Ovary (tissue), 9 donors: ENCODE measurements around the gene ZNF689. TPM values are rescaled to one million over a fixed set of nuclear protein-coding genes. Genes with fewer than 3 reads are reported as not detected.

Experiments used
- DNase-seq, 5 donors: peaks; one replicate each; pipeline ENCODE4 v3.0.0-alpha.2; 2019 to 2020
- H3K27ac ChIP-seq, 2 donors: fragments of 200-600 bp; one replicate each; pipeline versions ENCODE4 v1.5.1 to v1.8.0; 2019 to 2022
- H3K27me3 ChIP-seq: fragments of 200-600 bp; one replicate; pipeline ENCODE4 v1.8.0; 2022
- H3K36me3 ChIP-seq: fragments of 200-600 bp; sonication (generic); one replicate; pipeline ENCODE4 v1.5.1; 2019
- H3K4me1 ChIP-seq: one replicate; pipeline ENCODE4 v1.8.1; 2013; ENCODE audit warnings: mild to moderate bottlenecking, moderate library complexity; ENCODE audit not compliant: insufficient read depth
- H3K4me3 ChIP-seq: fragments of 200-600 bp; sonication (generic); one replicate; pipeline ENCODE4 v1.5.1; 2017
- H3K9me3 ChIP-seq, 2 donors: fragments of 200-600 bp in 1 of 2; sonication (generic) in 1 of 2; one replicate each; pipeline versions ENCODE4 v1.5.1 to v1.8.1; 2013 to 2019; ENCODE audit warnings: mild to moderate bottlenecking in 1 of 2, moderate library complexity in 1 of 2
- CTCF ChIP-seq, 3 donors: fragments of 450-650 bp in 2 of 3; fragments of 200-600 bp in 1 of 3; IDR thresholded peaks; one replicate each; pipeline versions ENCODE4 v1.5.1 to v1.8.0; 2016 to 2022; ENCODE audit warnings: antibody characterized with exemption in 3 of 3, mild to moderate bottlenecking in 1 of 3
- EP300 ChIP-seq: sonication (generic); formaldehyde crosslinking; IDR thresholded peaks from one replicate; pipeline ENCODE4 v1.6.1; 2017; ENCODE audit warnings: antibody characterized with exemption
- POLR2A ChIP-seq: fragments of 450-650 bp; IDR thresholded peaks from one replicate; pipeline ENCODE4 v1.6.1; 2017; ENCODE audit warnings: antibody characterized with exemption, mild to moderate bottlenecking, moderate library complexity
- WGBS, 3 donors: extraction: QIAGEN DNeasy Blood & Tissue Kit in 1 of 3; methylation state at CpG; one replicate each; pipeline versions ENCODE4 v1.1.5 to v1.1.7; 2013 to 2017; 5-methylcytosine and 5-hydroxymethylcytosine counted together
- intact Hi-C, 4 donors: fragments of 100-400 bp; cut with DNase I; formaldehyde crosslinking; loops; one replicate each; pipeline versions ENCODE4 v1.11.0 to v1.15.1; 2022 to 2023
- polyA plus RNA-seq, 2 donors: library from polyadenylated mRNA; stranded (reverse); fragments of 200-250 nt in 1 of 2; fragments of 350-450 nt in 1 of 2; fragmentation: Illumina TruSeq in 1 of 2; extraction: RNeasy Lipid Tissue Mini Kit (QIAGEN cat#74804) in 1 of 2; gene quantifications; one replicate each; pipeline ENCODE4 v1.2.3, GENCODE V29; 2013 to 2014
- total RNA-seq, 7 donors: library from RNA; depleted of rRNA in 2 of 7; stranded (reverse); fragments of >200 nt in 2 of 7; fragmentation: NEBNext Ultra II Directional in 3 of 7; extraction: Animal tissue kit (Norgen Biotek cat#: 25700) in 3 of 7; gene quantifications; one replicate each; pipeline versions ENCODE4 v1.1.0 to v1.2.4, GENCODE V29; 2016 to 2023
- donor health status: DM: no; HTN: no; CAD: no; lungs with moderate emphysema.
- donor health status: DM: no; HTN: no; CAD: no.
- donor health status: Bipolar disorder and iron deficiency.
- donor health status: DM: yes; HTN: yes; CAD: no.
- donor health status: DM: no; HTN: no; CAD: no.
- donor health status: DM: yes; HTN: yes; CAD: no.

Gene ZNF689
- total and polyA plus RNA-seq, 9 donors, result 6.2 to 13.2 (median 10.2) TPM

- Histone ChIP-seq H3K9me3 (no peaks in the 10 kb centered on the region), H3K4me1 (peaks cover 10% of the 10 kb centered on the region), H3K4me3 (peak overlapping the region; percentile 44), H3K27me3 (no peaks in the 10 kb centered on the region), H3K27ac (peak overlapping the region in 1 of 2 donors; percentile 77), H3K36me3 (no peaks in the 10 kb centered on the region)
- TF ChIP-seq POLR2A, result peak; percentile 23
- TF ChIP-seq EP300, result no peak
- DNase-seq, result peak in 2 of 5 donors; percentile 46 to 54
- 27 to 31% (median 28%) methylated on average over 32 of the region's 32 CpGs for WGBS, 3 donors
- intact Hi-C loops, result loop anchor here in 1 of 4 donors (5.0 to 10.0 kb wide), 3 partner anchors 40 to 282 kb away; partner anchors contain the start of genes MYL11, SRCAP, TBC1D10B and ZNF785
Observed at GRCh38 chr16:30656974-30657865, 47.0 kb upstream of the ZNF689 start.

GRCh38 chr16:30656388-30656787 is 46.2 kb upstream of the ZNF689 start:
- no peak overlapping the region for H3K4me3 ChIP-seq
- no peaks in the 10 kb centered on the region for H3K27me3 ChIP-seq
- no peak for DNase-seq
- H3K4me1 ChIP-seq, result peaks cover 13% of the 10 kb centered on the region
- intact Hi-C loops, result loop anchor here in 1 of 4 donors (5.0 to 10.0 kb wide), 3 partner anchors 41 to 282 kb away; partner anchors contain the start of genes MYL11, SRCAP, TBC1D10B and ZNF785
- H3K27ac ChIP-seq, result no peak overlapping the region
- no peaks in the 10 kb centered on the region for H3K9me3 ChIP-seq
- WGBS, 3 donors, result 89 to 92% (median 90%) methylated on average over 8 of the region's 8 CpGs
- H3K36me3 ChIP-seq, result no peaks in the 10 kb centered on the region
- TF ChIP-seq POLR2A (no peak), EP300 (no peak), CTCF (IDR thresholded peaks at IDR 0.05) (no peak)

- Histone ChIP-seq H3K27ac (no peak overlapping the region), H3K4me1 (peaks cover 9% of the 10 kb centered on the region), H3K27me3 (no peaks in the 10 kb centered on the region), H3K9me3 (no peaks in the 10 kb centered on the region), H3K36me3 (no peaks in the 10 kb centered on the region), H3K4me3 (no peak overlapping the region)
- WGBS, 3 donors, result 87 to 91% (median 89%) methylated on average over 12 of the region's 12 CpGs
- intact Hi-C loops, result loop anchor here in 1 of 4 donors (5.0 to 10.0 kb wide), 3 partner anchors 41 to 281 kb away; partner anchors contain the start of genes MYL11, SRCAP, TBC1D10B and ZNF785
- DNase-seq, result peak in 2 of 5 donors; percentile 40 to 50
- no peak for TF ChIP-seq POLR2A
- TF ChIP-seq EP300, result no peak
- TF ChIP-seq CTCF (IDR thresholded peaks at IDR 0.05), result no peak
Observed at GRCh38 chr16:30655815-30656347, 45.7 kb upstream of the ZNF689 start.

GRCh38 chr16:30654856-30655255 is 44.7 kb upstream of the ZNF689 start:
- Histone ChIP-seq H3K9me3 (no peaks in the 10 kb centered on the region), H3K4me3 (no peak overlapping the region), H3K27me3 (no peaks in the 10 kb centered on the region), H3K4me1 (peaks cover 4% of the 10 kb centered on the region), H3K27ac (no peak overlapping the region), H3K36me3 (no peaks in the 10 kb centered on the region)
- no peak for TF ChIP-seq POLR2A
- no peak for TF ChIP-seq CTCF (IDR thresholded peaks at IDR 0.05)
- TF ChIP-seq EP300, result no peak
- DNase-seq, result peak in 2 of 5 donors; percentile 36 to 45
- 81 to 88% (median 88%) methylated on average over 18 of the region's 18 CpGs for WGBS, 3 donors
- intact Hi-C loops, result loop anchor here in 1 of 4 donors (5.0 to 10.0 kb wide), 3 partner anchors 42 to 280 kb away; partner anchors contain the start of genes MYL11, SRCAP, TBC1D10B and ZNF785
